C1 segment of cervical spinal cord (tissue), 14 donors: ENCODE results near the gene PDXK.
"Not testable (repeated sequence)": the region's sequence is repeated elsewhere in the genome, so short reads cannot be mapped to it uniquely, and the experiment has no call there.

Source experiments
- DNase-seq, 14 donors: peaks; one replicate each; lab custom pipeline; 2025; lab: John Stamatoyannopoulos, UW

PDXK gene

GRCh38 chr21:43697758-43698643 is 20.9 kb upstream of the PDXK start:
- no peak for DNase-seq

- DNase-seq = not testable (repeated sequence)
These were observed 19.5 kb upstream of the PDXK start for GRCh38 chr21:43699492-43699777.

GRCh38 chr21:43699933-43700599 is 18.9 kb upstream of the PDXK start:
- peak in 1 of 14 donors; percentile 34 for DNase-seq

GRCh38 chr21:43701936-43702784 is 16.8 kb upstream of the PDXK start:
- DNase-seq = no peak

- DNase-seq = no peak
These were observed 16.2 kb upstream of the PDXK start for GRCh38 chr21:43702785-43703034.

GRCh38 chr21:43703035-43703880 is 15.7 kb upstream of the PDXK start:
- no peak for DNase-seq

- no peak for DNase-seq
These were observed 11.5 kb upstream of the PDXK start for GRCh38 chr21:43707462-43707861.

- no peak for DNase-seq
These were observed 10.1 kb upstream of the PDXK start for GRCh38 chr21:43708745-43709381.

- no peak for DNase-seq
These were observed 6.5 kb upstream of the PDXK start for GRCh38 chr21:43712268-43712942.

- not testable (repeated sequence) for DNase-seq
These were observed 5.8 kb upstream of the PDXK start for GRCh38 chr21:43713123-43713522.

- DNase-seq = no peak
These were observed 2.4 kb upstream of the PDXK start for GRCh38 chr21:43716376-43717165.

GRCh38 chr21:43717166-43717853 is 1.6 kb upstream of the PDXK start:
- no peak for DNase-seq

GRCh38 chr21:43717967-43718871 is 710 bp upstream of the PDXK start:
- DNase-seq = no peak

GRCh38 chr21:43719748-43720538 is 1.0 kb downstream of the PDXK start:
- DNase-seq = peak in 1 of 14 donors; percentile 52

- no peak for DNase-seq
These were observed 1.7 kb downstream of the PDXK start for GRCh38 chr21:43720539-43721166.

GRCh38 chr21:43721206-43721605 is 2.3 kb downstream of the PDXK start:
- no peak for DNase-seq

GRCh38 chr21:43721939-43722338 is 3.0 kb downstream of the PDXK start:
- DNase-seq = no peak
